ENCODE measurements around the gene CEP43.

- TF ChIP-seq EZH2 (IDR thresholded peaks at IDR 0.05; ENCODE audit: insufficient read depth, low read length) = no peak
- no peak for TF ChIP-seq CTCF (IDR thresholded peaks at IDR 0.05; ENCODE audit: insufficient read depth, low read depth, low read length)
Measured at GRCh38 chr6:166970091-166970490, 29.1 kb upstream of the CEP43 start.
